HG03066 (cell line): ENCODE results near the gene TMEM51.

Experiments used
- ATAC-seq: cut with Tn5 transposase; IDR thresholded peaks from one replicate; pipeline ENCODE4 v1.9.1; 2021; ENCODE audit warnings: low read depth; ENCODE audit not compliant: unreplicated experiment

Gene TMEM51

GRCh38 chr1:15191770-15192169 lies 38.2 kb downstream of the TMEM51 start:
- ATAC-seq = no peak

GRCh38 chr1:15192916-15193550 lies 39.5 kb downstream of the TMEM51 start:
- no peak for ATAC-seq

- no peak for ATAC-seq
Measured at GRCh38 chr1:15195420-15196052, 42.0 kb downstream of the TMEM51 start.

- ATAC-seq = no peak
Measured at GRCh38 chr1:15196069-15196468, 42.5 kb downstream of the TMEM51 start.

GRCh38 chr1:15196807-15197530 lies 43.4 kb downstream of the TMEM51 start:
- ATAC-seq = no peak

GRCh38 chr1:15197591-15198447 lies 44.3 kb downstream of the TMEM51 start:
- ATAC-seq = no peak

GRCh38 chr1:15198684-15199083 lies 45.1 kb downstream of the TMEM51 start:
- no peak for ATAC-seq

GRCh38 chr1:15201221-15201620 lies 47.7 kb downstream of the TMEM51 start:
- ATAC-seq = no peak

GRCh38 chr1:15201849-15202551 lies 48.5 kb downstream of the TMEM51 start:
- ATAC-seq = no peak

GRCh38 chr1:15204931-15205330 lies 51.4 kb downstream of the TMEM51 start:
- no peak for ATAC-seq

GRCh38 chr1:15205586-15206346 lies 52.2 kb downstream of the TMEM51 start:
- no peak for ATAC-seq

- no peak for ATAC-seq
Measured at GRCh38 chr1:15206418-15207030, 53.0 kb downstream of the TMEM51 start.

- no peak for ATAC-seq
Measured at GRCh38 chr1:15207031-15207828, 53.7 kb downstream of the TMEM51 start.

- ATAC-seq = no peak
Measured at GRCh38 chr1:15207829-15208429, 54.4 kb downstream of the TMEM51 start.

GRCh38 chr1:15210651-15211375 lies 57.3 kb downstream of the TMEM51 start:
- no peak for ATAC-seq

GRCh38 chr1:15211424-15211823 lies 57.9 kb downstream of the TMEM51 start:
- ATAC-seq = no peak

GRCh38 chr1:15212216-15212953 lies 58.8 kb downstream of the TMEM51 start:
- ATAC-seq = no peak
